ENCODE data around the gene E2F8.
"Not testable (repeated sequence)": the region's sequence is repeated elsewhere in the genome, so short reads cannot be mapped to it uniquely, and the experiment has no call there.

Gene E2F8

GRCh38 chr11:19240420-19241259 is at the start of gene E2F8:
Gene E2F8, minus strand, starts transcription at chr11:19240945. Its CDS starts 824 bp downstream, at chr11:19240121.
- FAIRE-seq (peak; percentile 73), DNase-seq (ENCODE audit: low spot score) (peak; percentile 91)

- DNase-seq (ENCODE audit: low spot score) (no peak), FAIRE-seq (no peak)
Observed at GRCh38 chr11:19290356-19290755, 49.6 kb upstream of the E2F8 start.

GRCh38 chr11:19288256-19288655 is 47.5 kb upstream of the E2F8 start:
- FAIRE-seq: no peak
- DNase-seq (ENCODE audit: low spot score): no peak

- FAIRE-seq: no peak
Observed at GRCh38 chr11:19286411-19286810, 45.7 kb upstream of the E2F8 start.

GRCh38 chr11:19284881-19285280 is 44.1 kb upstream of the E2F8 start:
- FAIRE-seq: no peak
- DNase-seq (ENCODE audit: low spot score): no peak

More at GRCh38 chr11:19286411-19286810, 45.7 kb upstream of the E2F8 start:
- DNase-seq (ENCODE audit: low spot score): no peak

GRCh38 chr11:19283991-19284390 is 43.2 kb upstream of the E2F8 start:
- FAIRE-seq: no peak
- no peak for DNase-seq (ENCODE audit: low spot score)

GRCh38 chr11:19281555-19281954 is 40.8 kb upstream of the E2F8 start:
- no peak for DNase-seq (ENCODE audit: low spot score)
- FAIRE-seq: no peak

- no peak for FAIRE-seq
- DNase-seq (ENCODE audit: low spot score): no peak
Observed at GRCh38 chr11:19281041-19281440, 40.3 kb upstream of the E2F8 start.

GRCh38 chr11:19279451-19279850 is 38.7 kb upstream of the E2F8 start:
- FAIRE-seq (no peak), DNase-seq (ENCODE audit: low spot score) (no peak)

- DNase-seq (ENCODE audit: low spot score) (peak; percentile 58), FAIRE-seq (no peak)
Observed at GRCh38 chr11:19276859-19277808, 36.4 kb upstream of the E2F8 start.

GRCh38 chr11:19275496-19275895 is 34.8 kb upstream of the E2F8 start:
- FAIRE-seq: no peak
- peak; percentile 57 for DNase-seq (ENCODE audit: low spot score)

- not testable (repeated sequence) for DNase-seq (ENCODE audit: low spot score); FAIRE-seq
Observed at GRCh38 chr11:19273219-19273618, 32.5 kb upstream of the E2F8 start.

GRCh38 chr11:19268909-19269308 is 28.2 kb upstream of the E2F8 start:
- DNase-seq (ENCODE audit: low spot score) (no peak), FAIRE-seq (no peak)

- no peak for FAIRE-seq
- no peak for DNase-seq (ENCODE audit: low spot score)
Observed at GRCh38 chr11:19267567-19267966, 26.8 kb upstream of the E2F8 start.

GRCh38 chr11:19263333-19263732 is 22.6 kb upstream of the E2F8 start:
- DNase-seq (ENCODE audit: low spot score): no peak
- no peak for FAIRE-seq

- DNase-seq (ENCODE audit: low spot score) (peak; percentile 16), FAIRE-seq (peak; percentile 50)
Observed at GRCh38 chr11:19259487-19260345, 19.0 kb upstream of the E2F8 start.

- DNase-seq (ENCODE audit: low spot score) (peak; percentile 76), FAIRE-seq (peak; percentile 92)
Observed at GRCh38 chr11:19258641-19259230, 18.0 kb upstream of the E2F8 start.

GRCh38 chr11:19254441-19254840 is 13.7 kb upstream of the E2F8 start:
- DNase-seq (ENCODE audit: low spot score); FAIRE-seq: not testable (repeated sequence)

- DNase-seq (ENCODE audit: low spot score) (no peak), FAIRE-seq (no peak)
Observed at GRCh38 chr11:19253817-19254216, 13.1 kb upstream of the E2F8 start.

GRCh38 chr11:19253153-19253745 is 12.5 kb upstream of the E2F8 start:
- DNase-seq (ENCODE audit: low spot score) (no peak), FAIRE-seq (no peak)

Measured in RCC 7860 (cell line).